HG03558 (cell line): ENCODE measurements around the gene C11orf52.
"Not testable (repeated sequence)": the region's sequence is repeated elsewhere in the genome, so short reads cannot be mapped to it uniquely, and the experiment has no call there.

Experiments used
- ATAC-seq: cut with Tn5 transposase; IDR thresholded peaks from one replicate; pipeline ENCODE4 v1.9.1; 2021; ENCODE audit warnings: moderate number of reproducible peaks; ENCODE audit not compliant: unreplicated experiment; ENCODE audit errors: extremely low read depth

Gene C11orf52

GRCh38 chr11:111912535-111912934, 6.2 kb upstream of the C11orf52 start, which contains the start of gene HSPB2:
Gene HSPB2, plus strand, starts transcription at chr11:111912734. Its CDS starts 96 bp downstream, at chr11:111912830.
- no peak for ATAC-seq

DNA sequence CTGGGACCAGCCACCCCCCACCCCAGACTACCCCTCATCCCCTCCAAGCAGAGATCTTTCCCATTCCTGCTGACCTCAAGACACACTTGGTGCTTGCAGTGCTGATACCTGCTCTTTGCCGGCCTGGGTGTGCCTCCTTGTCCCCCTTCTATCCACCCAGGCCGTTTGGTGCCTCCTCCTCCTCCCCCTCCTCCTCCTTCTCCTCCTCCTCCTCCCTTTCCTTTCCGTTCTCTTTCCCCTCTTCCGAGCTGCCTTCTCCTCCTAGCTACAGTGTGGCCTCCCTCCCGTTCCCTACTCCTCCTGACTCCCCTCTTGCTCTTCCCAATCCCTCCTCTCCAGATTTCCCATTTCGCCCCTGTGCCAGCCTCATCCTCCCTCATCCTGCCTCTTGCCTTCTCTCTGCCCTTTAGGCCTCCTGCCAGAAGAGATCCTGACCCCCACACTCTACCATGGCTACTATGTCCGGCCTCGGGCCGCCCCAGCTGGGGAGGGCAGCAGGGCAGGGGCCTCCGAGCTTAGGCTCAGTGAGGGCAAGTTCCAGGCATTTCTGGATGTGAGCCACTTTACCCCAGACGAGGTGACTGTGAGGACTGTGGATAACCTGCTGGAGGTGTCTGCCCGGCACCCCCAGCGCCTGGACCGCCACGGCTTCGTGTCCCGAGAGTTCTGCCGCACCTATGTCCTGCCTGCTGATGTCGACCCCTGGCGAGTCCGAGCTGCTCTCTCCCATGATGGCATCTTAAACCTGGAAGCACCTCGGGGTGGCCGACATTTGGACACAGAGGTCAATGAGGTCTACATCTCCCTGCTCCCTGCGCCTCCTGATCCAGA, 5.5 kb upstream of the C11orf52 start:
- ATAC-seq = no peak

GRCh38 chr11:111913997-111914396, 4.7 kb upstream of the C11orf52 start:
- no peak for ATAC-seq

DNA sequence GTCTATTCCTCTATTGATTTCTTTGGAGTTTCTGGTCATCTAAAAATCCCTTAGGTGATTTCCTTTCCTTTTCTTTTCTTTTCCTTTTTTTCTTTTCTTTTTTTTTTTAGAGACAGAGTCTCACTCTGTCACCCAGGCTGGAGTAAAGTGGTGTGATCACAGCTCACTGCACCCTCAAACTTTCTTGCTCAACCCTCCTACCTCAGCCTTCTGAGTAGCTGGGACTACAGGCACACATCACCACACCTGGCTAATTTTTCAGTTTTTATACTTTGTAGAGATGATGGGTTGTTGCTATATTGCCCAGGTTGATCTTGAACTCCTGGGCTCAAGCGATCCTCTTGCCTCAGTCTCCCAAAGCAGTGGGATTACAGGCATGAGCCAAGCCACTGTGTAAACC, 1.9 kb upstream of the C11orf52 start:
- no peak for ATAC-seq

DNA sequence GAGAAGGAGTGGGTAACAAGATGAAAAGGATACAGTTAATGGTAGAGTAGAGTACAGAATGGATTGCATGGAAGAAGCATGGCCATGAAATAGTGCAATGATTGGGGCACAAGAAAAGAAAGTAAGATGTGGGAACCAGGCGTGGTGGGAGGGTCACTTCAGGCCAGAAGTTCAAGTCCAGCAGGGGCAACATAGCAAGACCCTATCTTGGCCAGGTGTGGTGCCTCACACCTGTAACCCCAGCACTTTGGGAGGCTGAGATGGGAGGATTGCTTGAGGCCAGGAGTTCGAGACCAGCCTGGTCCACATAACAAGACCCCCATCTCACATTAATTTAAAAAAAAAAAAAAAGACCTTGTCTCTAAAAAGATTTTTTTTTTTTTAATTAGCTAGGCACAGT, 1.4 kb upstream of the C11orf52 start:
- no peak for ATAC-seq

DNA sequence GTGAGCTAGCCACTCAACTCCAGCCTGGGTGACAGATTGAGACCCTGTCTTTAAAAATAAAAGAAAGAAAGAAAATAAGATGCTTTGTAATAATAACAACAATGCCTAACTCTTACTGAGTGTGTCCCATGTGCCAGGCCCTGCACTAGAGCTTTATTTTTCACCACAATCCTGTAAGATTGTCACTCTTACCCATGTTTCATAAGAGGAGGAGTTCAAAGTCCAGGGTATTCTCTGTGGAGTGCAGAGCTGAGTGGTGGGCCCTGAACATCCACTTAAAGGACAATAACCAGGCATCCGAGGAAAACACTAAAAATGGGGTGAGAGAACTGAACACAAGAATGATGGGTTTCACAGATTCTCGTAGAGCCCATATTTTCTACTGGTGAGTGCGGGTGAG, 925 bp upstream of the C11orf52 start:
- ATAC-seq = no peak

GRCh38 chr11:111920908-111921307, 2.2 kb downstream of the C11orf52 start:
- no peak for ATAC-seq

- no peak for ATAC-seq
These were observed 3.0 kb downstream of the C11orf52 start for GRCh38 chr11:111921541-111922230.

GRCh38 chr11:111922803-111923202, 4.1 kb downstream of the C11orf52 start:
- no peak for ATAC-seq

GRCh38 chr11:111923351-111923788, 4.7 kb downstream of the C11orf52 start:
- ATAC-seq = no peak

GRCh38 chr11:111923951-111924350, 5.2 kb downstream of the C11orf52 start:
- ATAC-seq = no peak

GRCh38 chr11:111925953-111926352, 7.2 kb downstream of the C11orf52 start:
- ATAC-seq = no peak

GRCh38 chr11:111926505-111927391, 8.0 kb downstream of the C11orf52 start:
- peak; percentile 86 for ATAC-seq

DNA sequence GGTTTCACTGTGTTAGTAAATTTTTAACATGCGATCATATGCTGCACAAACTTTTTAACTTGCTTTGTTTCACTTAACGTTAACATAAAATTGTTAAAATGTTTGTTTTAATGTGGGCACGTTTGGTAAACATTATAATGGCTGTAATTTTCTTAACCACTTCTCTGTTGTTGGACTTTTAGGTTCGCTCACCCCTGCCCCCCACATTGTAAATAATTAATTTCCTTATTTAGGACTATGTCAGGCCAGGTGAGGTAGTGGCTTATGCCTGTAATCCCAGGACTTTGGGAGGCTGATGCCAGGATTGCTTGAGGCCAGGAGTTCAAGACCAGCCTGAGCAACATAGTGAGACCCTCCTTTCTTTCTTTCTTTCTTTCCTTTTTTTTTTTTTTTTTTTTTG, 11.8 kb downstream of the C11orf52 start:
- no peak for ATAC-seq

GRCh38 chr11:111932611-111932950, 13.9 kb downstream of the C11orf52 start:
- ATAC-seq = no peak

DNA sequence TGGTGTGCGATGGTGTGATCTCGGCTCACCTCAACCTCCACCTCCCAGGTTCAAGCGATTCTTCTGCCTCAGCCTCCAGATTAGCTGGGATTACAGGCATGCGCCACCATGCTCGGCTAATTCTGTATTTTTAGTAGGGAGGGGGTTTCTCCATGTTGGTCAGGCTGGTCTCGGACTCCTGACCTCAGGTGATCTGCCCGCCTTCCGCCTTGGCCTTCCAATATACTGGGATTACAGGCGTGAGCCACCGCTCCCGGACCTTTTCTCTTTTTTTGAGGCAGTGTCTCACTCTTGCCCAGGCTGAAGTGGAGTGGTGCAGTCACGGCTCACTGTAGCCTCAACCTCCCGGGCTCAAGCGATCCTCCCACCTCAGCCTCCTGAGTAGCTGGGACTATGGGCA, 14.5 kb downstream of the C11orf52 start:
- ATAC-seq = not testable (repeated sequence)

- ATAC-seq = no peak
These were observed 15.2 kb downstream of the C11orf52 start for GRCh38 chr11:111933872-111934271.

DNA sequence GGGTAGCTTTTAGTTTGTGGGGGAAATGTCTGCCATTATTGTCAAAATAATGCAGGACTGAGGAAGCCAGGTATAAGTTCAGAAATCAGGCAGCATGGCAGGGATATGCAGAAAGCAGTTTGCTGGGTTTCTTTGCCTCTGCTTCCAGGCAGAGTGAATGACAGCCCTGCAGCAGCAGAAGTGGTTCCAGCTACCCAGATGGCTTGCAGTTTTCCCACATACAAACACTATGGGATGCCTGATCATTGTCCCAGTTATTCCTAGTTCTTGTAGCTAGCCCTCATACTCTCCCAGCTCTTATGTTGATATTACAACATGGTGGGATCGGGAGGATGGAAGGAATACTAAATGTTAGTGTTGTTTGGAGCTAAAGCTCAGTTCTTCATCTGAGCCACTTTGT, 15.6 kb downstream of the C11orf52 start:
- ATAC-seq = no peak

DNA sequence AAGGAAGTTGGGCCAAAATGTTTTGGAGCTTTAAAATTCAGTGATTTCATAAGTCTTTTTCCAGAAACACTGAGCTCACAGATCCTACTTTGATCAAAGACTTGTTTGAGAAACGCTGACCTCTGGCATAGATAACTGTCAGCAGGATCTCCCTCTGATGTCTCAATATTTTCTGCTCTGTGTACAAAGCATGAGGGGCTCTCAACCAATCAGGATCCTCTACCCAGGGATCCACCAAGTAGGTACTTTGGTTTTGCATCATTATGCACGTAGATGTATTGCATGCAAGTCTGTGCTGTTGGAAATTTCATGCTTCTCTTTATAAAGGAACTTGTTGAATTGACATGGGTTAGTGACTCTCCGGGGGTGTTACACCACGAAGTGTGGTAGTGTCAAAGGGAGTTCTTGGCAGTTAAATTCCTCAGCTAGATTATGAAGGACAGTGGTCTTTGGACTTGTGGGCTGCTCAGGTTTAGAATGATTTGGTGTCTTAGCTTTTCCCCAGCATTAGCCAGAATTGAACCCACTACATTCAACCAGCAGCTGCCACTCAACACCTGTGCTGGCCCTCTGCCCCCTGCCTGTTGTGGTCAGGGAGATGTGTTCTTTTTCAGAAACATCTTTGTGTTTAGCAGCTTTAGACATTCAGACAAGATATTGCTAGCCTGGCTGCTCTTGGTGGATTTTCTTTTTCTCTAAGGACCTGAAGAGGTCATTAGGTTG, 16.8 kb downstream of the C11orf52 start:
- ATAC-seq = no peak

DNA sequence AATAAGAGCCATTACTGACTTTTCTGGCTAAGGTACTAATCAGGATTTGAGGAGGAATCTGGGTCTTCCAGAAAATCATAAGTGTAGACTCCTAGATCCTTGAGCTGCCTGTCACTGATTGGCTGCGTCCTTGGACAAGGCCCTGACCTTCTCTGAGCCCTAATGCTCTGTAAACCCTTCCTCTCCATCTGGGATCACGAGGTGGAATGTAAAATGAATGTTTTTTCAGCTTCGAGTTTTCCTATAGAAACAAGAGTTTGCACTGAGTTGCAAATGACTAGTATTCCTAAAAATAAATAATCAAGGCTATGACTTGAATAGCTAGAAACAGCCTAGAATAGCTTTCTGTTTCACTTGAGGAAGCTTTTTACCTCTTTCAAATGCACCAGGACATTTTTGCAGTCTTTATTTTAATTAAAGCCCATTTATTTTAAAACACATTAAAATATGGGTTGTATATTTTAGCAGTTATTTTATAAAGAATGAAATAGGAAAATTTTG, 17.4 kb downstream of the C11orf52 start:
- ATAC-seq = no peak
